GM21717 (cell line): ENCODE results near the gene NID1.
"Not testable (repeated sequence)": the region's sequence is repeated elsewhere in the genome, so short reads cannot be mapped to it uniquely, and the experiment has no call there.

ENCODE experiments used
- ATAC-seq: cut with Tn5 transposase; IDR thresholded peaks from one replicate; pipeline ENCODE4 v1.9.1; 2021; ENCODE audit warnings: mild to moderate bottlenecking, moderate library complexity; ENCODE audit not compliant: unreplicated experiment

Gene NID1

DNA sequence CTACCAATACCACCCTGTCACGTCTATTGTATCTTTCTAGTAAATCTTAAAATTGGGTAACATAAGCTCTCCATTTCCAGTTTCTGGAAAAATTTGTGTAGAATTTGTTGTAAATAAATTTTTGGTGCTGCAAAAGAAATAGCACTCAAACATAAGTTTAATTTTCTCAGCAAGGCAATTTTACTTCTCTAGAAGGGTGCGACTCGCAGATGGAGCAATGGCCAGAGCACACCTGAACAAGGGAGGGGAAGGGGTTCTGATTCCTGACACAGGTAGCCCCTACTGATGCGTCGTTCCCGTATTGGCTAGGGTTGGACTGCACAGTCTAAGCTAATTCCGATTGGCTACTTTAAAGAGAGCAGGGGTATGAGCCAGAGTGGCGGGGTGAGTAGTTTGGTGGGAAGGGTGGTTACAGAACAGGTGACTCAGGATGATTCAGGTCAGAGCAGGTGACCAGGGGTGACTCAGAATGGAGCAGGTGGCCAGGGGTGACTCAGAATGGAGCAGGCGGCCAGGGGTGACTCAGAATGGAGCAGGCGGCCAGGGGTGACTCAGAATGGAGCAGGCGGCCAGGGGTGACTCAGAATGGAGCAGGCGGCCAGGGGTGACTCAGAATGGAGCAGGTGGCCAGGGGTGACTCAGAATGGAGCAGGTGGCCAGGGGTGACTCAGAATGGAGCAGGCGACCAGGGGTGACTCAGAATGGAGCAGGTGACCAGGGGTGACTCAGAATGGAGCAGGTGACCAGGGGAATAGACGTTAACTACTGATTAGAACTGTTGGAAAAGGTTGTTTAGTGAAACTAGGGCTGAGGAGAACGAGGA is 32.0 kb upstream of the NID1 start:
- ATAC-seq = peak; percentile 65

DNA sequence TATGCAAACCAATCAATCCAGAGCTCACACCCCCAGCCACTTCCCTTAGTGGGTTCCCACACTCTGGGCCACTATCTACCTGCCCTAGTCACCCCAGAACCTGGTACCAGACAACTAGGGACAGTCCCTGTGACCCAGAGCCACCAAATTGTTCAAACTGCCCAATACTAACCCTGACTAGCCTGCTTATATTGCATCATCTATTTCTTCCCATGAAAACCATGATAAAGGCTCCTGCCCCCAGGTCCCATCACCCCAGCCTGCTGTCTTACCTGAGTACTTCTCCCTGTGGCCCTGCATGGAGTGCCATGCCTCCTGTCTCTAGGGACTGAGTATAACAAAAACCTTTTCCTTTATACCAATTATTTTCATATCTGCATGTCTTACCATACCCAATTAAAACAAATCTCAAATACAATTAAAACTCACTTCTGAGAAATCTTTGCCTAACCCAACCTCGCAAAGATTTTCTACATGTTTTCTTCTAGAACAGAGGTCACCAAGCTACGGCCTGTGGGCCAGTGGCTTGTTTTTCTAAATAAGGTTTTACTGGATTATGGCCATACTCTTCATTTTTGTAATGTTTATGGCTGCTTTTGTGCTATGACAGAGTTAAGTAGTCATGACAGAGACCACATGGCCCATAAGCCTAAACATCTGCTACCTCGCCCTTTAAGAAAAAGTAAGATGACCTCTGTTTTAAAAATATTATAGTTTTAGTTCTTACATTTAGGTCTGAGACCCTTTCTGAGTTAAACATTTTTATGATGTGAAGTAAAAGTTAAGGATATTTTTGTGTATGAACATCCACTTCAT is 31.0 kb upstream of the NID1 start:
- no peak for ATAC-seq

DNA sequence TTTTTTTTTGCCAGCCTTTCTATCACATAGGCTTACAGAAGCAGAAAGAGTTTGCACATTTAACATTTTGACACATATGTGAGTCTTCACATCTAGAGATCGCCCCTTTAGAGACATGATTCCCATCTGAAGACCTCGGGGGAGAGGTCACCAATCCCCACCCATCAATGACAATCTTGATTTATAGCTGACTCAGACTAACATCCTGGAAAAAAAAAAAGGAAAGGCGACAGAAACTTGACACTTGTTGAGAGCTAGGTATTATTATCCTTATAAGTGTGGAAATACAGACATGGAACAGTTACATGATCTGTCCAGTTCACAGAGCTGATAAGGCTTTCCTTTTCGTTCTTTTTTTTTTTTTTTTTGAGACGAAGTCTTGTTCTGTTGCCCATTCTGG is 28.0 kb upstream of the NID1 start:
- ATAC-seq = no peak

DNA sequence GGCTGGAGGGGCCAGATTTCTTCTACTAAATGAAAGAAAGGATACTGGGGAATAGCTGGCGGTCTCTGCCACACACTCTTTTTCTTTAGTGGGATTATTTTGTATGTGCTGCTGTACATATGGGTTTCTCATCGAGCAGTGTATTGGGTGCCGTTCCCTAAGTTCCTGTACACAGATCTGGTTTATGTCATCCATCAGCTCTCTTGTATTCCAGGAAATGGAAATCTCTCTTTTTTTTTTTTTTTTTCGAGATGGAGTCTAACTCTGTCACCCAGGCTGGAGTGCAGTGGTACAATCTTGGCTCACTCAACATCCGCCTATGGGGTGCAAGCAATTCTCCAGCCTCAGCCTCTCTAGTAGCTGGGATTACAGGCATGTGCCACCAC is 27.0 kb upstream of the NID1 start:
- ATAC-seq = no peak

DNA sequence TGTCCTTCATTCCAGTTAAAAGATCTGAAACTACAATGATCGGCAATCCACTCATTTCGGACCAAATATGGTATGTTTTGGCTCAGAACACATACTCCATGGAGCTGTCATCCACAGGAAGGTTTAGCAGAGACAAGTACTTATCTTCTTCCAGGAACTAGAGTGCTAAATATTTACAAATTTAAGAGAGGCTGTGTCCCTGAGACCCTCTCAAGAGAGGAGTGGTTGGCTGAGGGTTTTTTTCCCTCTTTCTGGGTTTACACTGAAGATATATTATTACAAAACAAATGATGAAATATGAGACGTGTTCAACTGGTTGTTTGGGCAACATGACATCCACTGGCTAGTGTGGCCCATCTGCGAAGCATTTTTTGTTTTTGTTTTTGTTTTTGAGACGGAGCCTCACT is 25.9 kb upstream of the NID1 start:
- ATAC-seq = no peak

DNA sequence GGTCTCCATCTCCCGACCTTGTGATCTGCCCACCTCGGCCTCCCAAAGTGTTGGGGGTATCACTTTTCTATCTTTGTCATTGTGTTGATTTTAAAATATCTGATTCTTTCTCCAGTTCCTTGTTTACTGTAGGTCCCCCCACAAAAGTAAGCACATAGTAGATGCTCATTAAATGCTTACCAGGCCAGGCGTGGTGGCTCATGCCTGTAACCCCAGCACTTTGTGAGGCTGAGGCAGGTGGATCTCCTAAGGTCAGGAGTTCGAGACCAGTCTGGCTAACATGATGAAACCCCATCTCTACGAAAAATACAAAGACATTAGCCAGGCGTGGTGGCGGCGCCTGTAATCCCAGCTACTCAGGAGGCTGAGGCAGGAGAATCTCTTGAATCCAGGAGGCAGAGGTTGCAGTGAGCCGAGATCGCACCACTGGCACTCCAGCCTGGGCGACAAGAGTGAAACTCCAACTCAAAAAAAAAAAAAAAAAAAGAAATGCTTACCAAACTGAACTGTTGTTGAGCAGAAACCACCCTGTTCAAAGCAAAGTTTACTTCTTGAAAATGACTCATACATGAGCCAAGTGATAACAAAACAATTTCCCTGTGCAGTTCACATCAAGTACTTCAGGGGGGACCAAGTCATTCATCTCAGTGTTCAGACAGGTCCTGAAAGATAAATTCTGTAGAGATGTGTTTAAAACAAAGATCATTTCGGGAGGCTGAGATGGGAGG is 24.3 kb upstream of the NID1 start:
- no peak for ATAC-seq

DNA sequence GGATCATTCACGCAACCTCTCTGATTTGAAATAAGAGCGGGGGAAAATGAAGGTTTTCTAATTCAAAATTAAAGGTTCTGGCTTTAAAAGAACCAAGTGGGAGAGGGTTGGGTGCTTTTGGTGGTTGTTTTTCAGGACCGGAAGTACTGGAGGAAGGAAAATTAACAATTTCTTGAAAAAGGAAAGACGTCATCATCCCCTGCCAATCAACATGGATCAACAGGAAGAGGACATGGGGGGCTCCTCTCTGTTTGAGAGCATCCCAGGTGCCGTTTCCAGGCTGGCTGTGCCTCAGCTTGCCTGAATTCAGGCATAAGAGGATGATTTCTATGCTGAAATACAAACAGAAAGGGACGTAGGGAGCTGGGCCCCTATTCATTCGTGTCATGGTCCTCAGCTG is 21.6 kb upstream of the NID1 start:
- ATAC-seq = no peak

DNA sequence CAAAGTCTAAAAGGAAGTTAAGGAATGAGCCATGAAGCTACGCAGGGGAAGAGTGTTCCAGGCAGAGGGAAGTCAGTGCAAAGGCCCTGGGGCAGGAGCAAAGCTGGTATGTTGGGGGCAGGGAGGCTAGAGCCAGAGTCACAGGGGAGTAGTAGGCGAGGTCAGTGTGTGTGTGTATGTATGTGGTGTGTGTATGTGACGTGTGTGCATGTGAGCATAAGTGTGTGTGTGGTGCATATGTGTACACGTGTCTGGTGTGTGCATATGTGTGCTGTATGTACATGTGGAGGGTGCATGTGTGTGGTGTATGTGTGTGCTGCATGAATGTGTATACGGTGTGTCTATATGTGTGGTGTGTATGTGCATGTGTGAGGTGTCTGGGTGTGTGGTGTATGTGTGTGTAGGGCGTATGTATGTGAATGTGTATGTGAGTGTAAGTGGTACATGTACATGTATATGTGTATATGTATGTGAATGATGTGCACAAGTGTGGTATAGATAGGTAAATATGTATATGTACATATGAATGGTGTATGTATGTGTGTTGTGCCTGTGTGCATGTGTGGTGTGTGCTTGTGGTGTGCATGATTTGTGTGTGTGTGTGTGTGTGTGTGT is 20.8 kb upstream of the NID1 start:
- no peak for ATAC-seq

DNA sequence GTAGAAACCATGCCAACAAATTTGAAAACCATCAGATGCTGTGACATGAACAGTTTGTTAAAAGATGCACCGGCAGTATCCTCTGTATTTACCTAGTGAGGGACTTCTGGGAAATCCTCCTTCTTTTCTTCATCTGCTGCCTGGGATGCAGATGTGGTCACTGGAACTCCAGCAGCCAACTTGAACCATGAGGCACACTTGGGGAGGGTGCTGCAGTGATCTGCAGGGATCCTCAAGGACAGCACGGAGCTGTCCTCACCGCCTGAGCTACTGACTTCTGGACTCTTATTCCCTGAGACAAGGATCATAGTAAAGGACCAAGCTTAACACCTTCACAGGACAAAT is 19.5 kb upstream of the NID1 start:
- ATAC-seq = no peak

DNA sequence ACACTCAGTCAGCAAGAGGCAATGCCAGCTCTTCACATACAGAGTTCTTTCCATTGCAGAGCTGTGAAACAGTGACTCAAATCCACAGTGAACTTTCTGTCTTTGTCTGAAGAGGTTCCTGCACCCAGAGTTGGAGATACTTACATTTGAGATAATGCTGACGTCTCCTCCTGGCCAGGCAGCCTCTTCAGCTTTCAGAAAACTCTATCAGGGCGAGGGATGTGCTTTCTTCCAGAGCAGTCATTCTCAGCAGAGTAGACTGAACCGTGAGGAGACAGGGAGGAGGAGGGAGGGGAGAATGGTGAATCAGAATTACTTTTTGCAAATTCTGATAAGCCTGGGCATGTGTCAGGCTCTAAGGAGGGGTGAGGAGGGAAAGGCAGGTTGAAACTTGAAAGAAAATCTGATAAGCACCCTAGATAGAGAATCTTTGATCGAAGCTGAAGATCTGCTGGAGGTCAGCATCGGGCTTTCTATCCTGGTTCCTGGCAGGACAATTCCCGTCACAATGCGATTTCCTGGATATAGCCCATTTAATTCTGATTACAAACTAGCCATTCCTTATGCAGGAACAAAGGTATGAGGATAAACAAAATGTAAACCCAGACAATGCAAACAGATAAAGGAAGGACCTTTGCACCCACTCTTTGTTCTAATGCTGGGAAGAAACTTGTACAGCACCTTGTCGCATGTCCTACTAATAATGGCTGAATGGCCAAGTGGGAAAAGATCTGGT is 18.9 kb upstream of the NID1 start:
- ATAC-seq = no peak

DNA sequence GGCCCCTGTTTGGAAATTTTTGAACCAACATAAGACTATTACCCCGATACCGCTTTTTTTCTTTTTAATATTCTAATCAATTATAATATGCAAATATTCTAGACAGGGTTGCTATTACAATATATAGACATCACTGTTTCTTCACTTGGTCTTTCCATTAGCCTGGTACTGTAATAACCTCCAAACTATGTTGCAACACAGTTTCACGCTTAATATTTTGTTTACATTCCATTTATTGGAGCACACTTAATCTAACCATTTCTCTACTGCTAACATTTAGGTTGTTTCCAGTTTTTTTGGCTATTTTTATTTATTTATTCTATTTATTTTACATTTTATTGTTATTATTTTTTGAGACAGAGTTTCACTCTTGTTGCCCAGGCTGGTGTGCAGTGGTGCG is 17.6 kb upstream of the NID1 start:
- ATAC-seq = no peak

DNA sequence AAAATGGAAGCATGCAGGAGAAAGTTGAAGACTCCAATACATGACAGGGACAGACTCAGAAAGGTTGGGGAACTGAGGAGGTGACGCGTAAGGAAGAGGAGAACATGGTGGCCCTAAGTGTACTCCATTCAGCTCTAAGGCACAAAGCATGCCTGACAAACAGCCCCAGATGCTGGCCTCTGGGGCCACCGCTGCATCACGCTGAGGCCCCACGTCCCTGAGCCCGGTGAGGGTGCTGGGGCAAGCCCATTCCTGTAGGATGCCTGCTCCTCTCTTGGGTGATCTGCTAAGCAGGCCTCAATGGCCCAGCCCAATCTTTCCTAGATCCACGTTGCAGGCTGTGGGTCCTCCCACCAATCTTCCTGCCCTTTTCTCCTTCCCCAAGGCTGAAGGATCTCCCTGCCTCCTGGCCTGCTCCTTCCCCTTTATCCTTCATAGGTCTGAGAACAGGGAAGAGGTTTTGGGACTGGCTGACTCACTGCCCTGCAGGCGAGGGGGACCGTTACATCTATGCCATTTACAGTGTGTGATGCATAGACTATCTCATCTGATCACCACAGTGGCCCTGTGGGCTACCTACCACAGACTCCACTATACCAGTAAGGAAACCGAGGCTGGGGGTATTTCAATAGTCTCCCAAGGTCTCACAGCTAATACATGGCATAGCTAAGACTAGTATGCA is 16.8 kb upstream of the NID1 start:
- no peak for ATAC-seq

DNA sequence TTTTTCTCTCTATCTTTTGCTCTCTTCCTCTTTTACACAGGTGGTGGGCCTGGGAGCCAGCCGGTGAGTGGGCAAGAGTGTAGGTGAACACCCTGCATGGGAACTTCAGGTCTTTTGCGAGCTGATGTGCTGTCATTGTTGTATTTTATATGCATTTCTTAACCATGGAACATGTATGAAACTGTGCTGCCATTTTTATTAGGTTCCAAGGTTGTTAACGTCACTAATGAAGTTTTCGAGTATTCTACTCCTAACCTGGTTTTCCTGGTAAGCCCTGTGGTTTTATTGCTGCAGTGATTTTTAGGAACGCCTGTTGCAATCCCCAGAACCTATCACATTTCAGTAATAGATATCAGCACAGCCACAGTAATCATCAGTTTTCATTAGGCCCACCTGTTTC is 14.8 kb upstream of the NID1 start:
- no peak for ATAC-seq

DNA sequence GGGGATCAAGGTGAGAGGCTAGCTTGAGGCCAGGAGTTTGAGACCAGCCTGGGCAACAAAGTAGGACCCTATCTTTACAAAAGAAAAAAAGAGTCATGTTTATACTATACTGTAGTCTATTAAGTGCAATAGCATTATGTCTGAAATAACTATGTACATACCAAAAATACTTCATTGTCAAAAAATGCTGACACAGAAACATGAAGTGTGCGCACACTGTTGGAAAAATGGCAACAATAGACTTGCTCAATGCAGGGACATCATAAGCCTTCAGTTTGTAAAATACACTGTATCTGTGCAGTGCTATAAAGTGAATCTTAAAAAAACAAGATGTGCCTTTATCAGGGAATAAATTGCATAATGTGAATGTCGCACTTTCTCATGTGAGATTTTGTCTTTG is 14.1 kb upstream of the NID1 start:
- ATAC-seq = no peak

DNA sequence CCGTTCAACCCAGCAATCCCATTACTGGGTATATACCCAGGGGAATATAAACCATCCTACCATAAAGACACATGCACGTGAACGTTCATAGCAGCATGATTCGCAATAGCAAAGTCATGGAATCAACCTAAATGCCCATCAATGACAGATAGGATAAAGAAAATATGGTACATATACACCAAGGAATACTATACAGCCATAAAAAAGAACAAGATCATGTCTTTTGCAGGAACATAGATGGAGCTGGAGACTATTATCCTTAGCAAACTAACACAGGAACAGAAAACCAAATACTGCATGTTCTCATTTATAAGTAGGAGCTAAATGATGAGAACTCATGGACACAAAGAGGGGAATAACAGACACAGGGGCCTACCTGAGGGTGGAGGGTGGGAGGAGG is 13.2 kb upstream of the NID1 start:
- not testable (repeated sequence) for ATAC-seq

DNA sequence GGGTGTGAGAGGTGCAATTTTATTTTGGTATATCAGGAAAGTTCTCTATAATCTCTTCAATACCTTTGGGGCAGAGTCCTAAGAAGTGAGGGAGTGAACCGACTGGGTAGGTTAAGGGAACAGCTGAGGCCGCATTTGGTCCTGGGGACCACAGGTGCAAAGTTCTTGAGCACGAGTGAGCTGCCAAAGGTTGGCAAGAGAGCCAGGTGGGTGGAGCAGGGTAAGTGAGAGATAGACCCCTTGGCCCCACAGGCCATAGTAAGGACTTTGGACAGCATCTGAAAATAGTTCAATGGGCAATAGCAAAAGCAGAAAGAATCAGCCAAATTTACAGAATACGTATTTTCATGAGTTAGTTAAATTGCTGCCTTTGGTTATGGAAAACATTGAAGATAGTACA is 11.0 kb upstream of the NID1 start:
- ATAC-seq = no peak

DNA sequence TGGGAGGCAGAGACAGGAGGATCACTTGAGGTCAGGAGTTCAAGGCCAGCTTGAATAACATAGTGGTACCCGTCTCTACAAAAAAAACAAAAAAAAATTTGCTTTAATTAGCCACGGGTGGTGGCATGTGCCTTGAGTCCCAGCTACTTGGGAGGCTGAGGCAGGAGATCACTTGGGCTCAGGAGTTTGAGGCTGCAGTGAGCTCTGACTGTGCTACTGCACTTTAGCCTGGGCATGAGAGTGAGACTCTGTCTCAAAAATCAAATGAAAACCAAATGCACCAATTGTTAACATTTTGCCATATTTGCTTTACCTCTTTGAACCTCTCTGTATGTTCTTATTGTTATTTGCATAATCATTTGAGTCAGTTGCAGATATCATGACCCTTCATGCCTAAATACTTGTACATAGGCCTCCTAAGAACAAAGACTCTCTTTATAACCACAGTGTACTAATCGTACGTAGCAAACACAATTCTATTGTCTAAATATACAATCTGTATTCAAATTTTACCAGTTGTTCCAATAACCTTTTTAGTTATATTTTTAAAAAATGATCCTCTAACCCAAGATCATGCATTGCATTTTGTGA is 8.5 kb upstream of the NID1 start:
- ATAC-seq = no peak

DNA sequence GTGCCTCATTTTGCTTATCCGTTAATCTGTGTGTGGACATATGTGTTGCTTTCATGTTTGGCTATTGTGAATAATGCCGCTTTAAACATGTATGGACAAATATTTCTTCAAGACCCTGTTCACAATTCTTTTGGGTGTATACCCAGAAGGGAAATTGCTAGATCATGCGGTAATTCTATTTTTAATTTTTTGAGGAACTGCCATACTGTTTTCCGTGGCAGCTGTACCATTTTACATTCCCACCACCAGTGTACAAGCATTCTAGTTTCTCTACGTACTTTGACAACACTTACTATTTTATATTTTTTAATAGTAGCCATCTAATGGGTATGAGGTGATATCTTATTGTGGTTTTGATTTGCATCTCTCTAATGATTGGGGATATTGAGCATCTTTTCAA is 7.1 kb upstream of the NID1 start:
- no peak for ATAC-seq

DNA sequence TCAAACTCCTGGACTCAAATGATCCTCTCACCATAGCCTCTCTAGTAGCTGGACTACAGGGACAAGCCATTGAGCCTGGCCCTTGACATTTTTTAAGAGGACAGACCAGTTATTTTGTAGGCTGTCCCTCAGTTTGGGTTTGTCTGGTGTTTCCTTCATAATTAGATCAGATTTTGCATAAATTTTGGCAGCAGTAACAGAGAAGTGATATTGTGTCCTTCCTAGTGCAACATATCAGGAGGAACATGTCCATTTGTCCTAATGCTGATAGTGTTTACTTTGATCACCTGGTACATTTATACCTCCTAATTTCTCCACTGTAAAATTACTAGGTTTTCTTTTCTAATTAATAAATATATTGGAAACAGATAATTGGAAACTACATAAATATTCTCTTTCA is 5.9 kb upstream of the NID1 start:
- ATAC-seq = no peak

DNA sequence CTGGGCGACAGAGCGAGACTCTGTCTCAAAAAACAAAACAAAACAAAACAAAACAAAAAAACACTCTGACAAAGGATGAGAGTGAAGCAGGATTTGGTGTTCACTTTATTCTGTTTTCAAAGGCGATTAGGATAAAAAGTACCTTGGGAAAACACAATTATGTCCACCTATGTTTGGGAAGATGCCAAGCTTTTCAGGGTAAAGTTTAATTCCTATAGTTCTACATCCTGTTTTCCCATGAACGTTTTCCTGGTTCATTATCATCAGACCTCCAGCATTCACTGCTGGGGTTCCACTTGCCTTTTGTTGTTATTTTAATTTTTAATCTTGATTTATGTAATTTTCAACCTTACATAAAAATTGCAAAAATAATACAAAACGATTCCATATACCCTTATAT is 4.9 kb upstream of the NID1 start:
- no peak for ATAC-seq
